A673 (cell line): ENCODE data around the gene RSPRY1. TPM values are rescaled to one million over a fixed set of nuclear protein-coding genes. Genes with fewer than 3 reads are reported as not detected.

Source experiments
- BruUV-seq: library from RNA; stranded (reverse); fragments of 400-500 nt; replicated peaks from 2 replicates; lab custom pipeline; 2021; lab: Mats Ljungman, UMichigan
- CTCF ChIA-PET: fragments of 300-600 bp; sonication (Branson Sonifier 250); formaldehyde crosslinking; loops from one replicate; lab custom pipeline; 2022; ENCODE audit warnings: antibody characterized with exemption; lab: Charles Lee
- POLR2A ChIA-PET: fragments of 300-600 bp; sonication (Branson Sonifier 250); formaldehyde crosslinking; loops from one replicate; lab custom pipeline; 2022; ENCODE audit warnings: antibody characterized with exemption; ENCODE audit not compliant: low non-redundant PET; lab: Charles Lee
- DNase-seq: peaks from one replicate; pipeline ENCODE4 v3.0.0-alpha.2; 2015; ENCODE audit warnings: low spot score
- H3K27ac ChIP-seq: fragments of 200-600 bp; sonication (generic); 2 replicates; pipeline ENCODE4 v1.5.1; 2016; ENCODE audit warnings: mixed run types, low read depth, mild to moderate bottlenecking, mixed read lengths, antibody characterized with exemption, low read length; ENCODE audit not compliant: poor library complexity, severe bottlenecking
- H3K27me3 ChIP-seq: fragments of 200-600 bp; sonication (generic); replicated peaks from 2 replicates; pipeline ENCODE4 v1.6.1; 2017; ENCODE audit warnings: mixed run types, low read depth, mild to moderate bottlenecking, mixed read lengths, antibody characterized with exemption, low read length; ENCODE audit not compliant: insufficient read depth, poor library complexity
- H3K36me3 ChIP-seq: fragments of 200-600 bp; sonication (generic); 2 replicates; pipeline ENCODE4 v1.6.1; 2016; ENCODE audit warnings: mixed run types, mild to moderate bottlenecking, mixed read lengths, antibody characterized with exemption, low read length; ENCODE audit not compliant: insufficient read depth, poor library complexity, severe bottlenecking
- H3K4me1 ChIP-seq: fragments of 200-600 bp; sonication (generic); 2 replicates; pipeline ENCODE4 v1.6.1; 2017; ENCODE audit warnings: mixed run types, mild to moderate bottlenecking, mixed read lengths, antibody characterized with exemption, low read length; ENCODE audit not compliant: insufficient read depth, poor library complexity, severe bottlenecking
- H3K4me3 ChIP-seq: fragments of 200-600 bp; sonication (generic); 2 replicates; pipeline ENCODE4 v1.5.1; 2016; ENCODE audit warnings: low read depth, mixed run types, mild to moderate bottlenecking, mixed read lengths, low read length; ENCODE audit not compliant: poor library complexity, severe bottlenecking
- H3K9me3 ChIP-seq: fragments of 200-600 bp; sonication (generic); 2 replicates; pipeline ENCODE4 v1.6.1; 2016; ENCODE audit warnings: mixed run types, low read depth, mild to moderate bottlenecking, mixed read lengths, antibody characterized with exemption, low read length; ENCODE audit not compliant: poor library complexity, severe bottlenecking
- EZH2 ChIP-seq: fragments of 200-600 bp; sonication (generic); IDR thresholded peaks from 2 replicates; pipeline ENCODE4 v1.6.1; 2017; ENCODE audit warnings: borderline replicate concordance, low read depth, mild to moderate bottlenecking, mixed read lengths, antibody characterized with exemption, low read length; ENCODE audit not compliant: poor library complexity, severe bottlenecking
- intact Hi-C: fragments of 100-400 bp; cut with micrococcal nuclease; formaldehyde crosslinking; loops from one replicate; pipeline ENCODE4 v1.10.0; 2022; ENCODE audit not compliant: unreplicated experiment
- total RNA-seq: library from RNA; stranded (reverse); gene quantifications from 2 replicates; pipeline ENCODE4 v1.2.3, GENCODE V29; 2021
- TF ChIP-seq, protein P1 (sequence below): fragments of 300-800, 200-600 bp; sonication (generic); conservative IDR thresholded peaks from 2 replicates; pipeline ENCODE4 v1.5.1; 2017; ENCODE audit warnings: low read depth, mild to moderate bottlenecking, antibody characterized with exemption, low read length, moderate library complexity, mixed read lengths

Gene RSPRY1
- total RNA-seq, 1 experiment from 2014 or later: 45.6 TPM

DNA sequence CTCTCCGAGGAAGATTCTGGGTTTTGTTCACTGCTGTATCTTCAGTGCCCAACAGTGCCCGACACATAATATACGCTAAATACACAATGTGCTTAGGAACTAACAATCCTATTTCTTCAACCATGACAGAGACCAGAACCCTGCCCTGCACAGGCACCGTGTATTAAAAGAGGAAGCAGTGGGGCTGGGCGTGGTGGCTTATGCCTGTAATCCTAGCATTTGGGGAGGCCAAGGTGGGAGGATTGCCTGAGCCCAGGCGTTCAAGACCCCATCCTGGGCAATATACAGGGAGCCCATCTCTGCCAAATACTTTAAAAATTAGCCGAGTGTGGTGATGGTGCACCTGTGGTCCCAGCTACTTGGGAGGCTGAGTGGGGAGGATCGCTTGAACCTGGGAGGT lies 78.3 kb downstream of the RSPRY1 start:
- peaks cover 9% of the 10 kb centered on the region for H3K4me1 ChIP-seq
- DNase-seq: no peak
- TF ChIP-seq, protein P1, sequence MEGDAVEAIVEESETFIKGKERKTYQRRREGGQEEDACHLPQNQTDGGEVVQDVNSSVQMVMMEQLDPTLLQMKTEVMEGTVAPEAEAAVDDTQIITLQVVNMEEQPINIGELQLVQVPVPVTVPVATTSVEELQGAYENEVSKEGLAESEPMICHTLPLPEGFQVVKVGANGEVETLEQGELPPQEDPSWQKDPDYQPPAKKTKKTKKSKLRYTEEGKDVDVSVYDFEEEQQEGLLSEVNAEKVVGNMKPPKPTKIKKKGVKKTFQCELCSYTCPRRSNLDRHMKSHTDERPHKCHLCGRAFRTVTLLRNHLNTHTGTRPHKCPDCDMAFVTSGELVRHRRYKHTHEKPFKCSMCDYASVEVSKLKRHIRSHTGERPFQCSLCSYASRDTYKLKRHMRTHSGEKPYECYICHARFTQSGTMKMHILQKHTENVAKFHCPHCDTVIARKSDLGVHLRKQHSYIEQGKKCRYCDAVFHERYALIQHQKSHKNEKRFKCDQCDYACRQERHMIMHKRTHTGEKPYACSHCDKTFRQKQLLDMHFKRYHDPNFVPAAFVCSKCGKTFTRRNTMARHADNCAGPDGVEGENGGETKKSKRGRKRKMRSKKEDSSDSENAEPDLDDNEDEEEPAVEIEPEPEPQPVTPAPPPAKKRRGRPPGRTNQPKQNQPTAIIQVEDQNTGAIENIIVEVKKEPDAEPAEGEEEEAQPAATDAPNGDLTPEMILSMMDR: no peak
- TF ChIP-seq EZH2: no peak
- H3K36me3 ChIP-seq: no peaks in the 10 kb centered on the region
- no peaks in the 10 kb centered on the region for H3K27me3 ChIP-seq
- CTCF ChIA-PET: no interaction called here
- BruUV-seq: no TSS peak
- no peaks in the 10 kb centered on the region for H3K9me3 ChIP-seq
- intact Hi-C loops: no loop called here
- no peak overlapping the region for H3K27ac ChIP-seq
- H3K4me3 ChIP-seq: no peak overlapping the region
- POLR2A ChIA-PET: interaction anchor here (0.6 kb wide), 1 partner anchor 10 kb away, joined by 3 read pairs; no protein-coding TSS in a partner anchor

DNA sequence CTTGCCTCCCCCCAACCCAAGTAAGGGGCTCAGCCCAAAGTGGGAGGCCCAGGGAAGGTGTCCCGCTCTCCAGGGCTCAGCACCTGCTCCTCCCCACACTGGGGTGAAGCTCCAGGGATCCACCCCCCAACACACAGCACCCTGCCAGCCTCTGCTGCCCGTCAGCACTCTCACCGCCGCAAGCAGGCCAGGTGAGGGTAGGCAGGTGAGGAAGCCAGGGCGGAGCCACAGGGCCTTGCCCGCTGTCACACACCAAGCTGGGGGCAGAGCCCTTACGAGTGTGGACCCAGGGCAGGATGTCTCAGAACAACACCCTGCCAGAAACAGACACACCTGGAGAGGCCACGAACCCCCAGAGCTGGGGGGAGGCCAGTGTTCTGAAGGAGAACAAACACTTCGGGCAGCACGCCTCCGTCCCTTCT lies 78.8 kb downstream of the RSPRY1 start:
- ChIA-PET CTCF (no interaction called here), POLR2A (no interaction called here)
- no TSS peak for BruUV-seq

DNA sequence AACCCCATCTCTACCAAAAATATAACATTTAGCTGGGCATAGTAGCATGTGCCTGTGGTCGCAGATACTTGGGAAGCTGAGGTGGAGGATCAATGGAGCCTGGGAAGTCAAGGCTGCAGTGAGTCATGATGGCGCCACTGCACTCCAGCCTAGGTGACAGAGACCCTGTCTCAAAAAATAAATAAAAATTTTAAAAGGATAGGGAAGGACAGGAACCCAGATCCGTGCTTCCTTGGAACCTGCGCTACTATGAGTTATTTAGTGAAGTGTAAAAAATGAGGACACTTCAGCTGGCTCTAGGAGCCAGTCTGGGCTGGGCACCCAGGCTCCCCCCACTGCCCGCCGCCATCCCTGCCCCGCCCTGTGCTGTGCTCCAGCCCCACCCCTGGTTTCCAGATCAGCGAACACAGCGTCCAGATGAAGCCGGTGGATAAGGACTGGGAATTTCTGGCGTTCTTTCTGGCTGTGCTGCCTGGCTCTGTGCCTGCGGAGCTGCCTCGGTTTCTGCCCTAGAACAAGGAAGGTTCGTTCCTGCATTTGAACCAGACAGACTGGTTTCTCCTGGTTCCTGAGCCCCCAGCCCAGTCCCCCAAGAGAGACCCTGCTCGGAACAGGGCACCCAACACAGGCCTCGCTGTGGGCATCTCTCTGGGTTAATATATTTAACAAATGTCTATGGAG lies 79.9 kb downstream of the RSPRY1 start:
- CTCF ChIA-PET: no interaction called here
- BruUV-seq: no TSS peak
- Histone ChIP-seq H3K4me1 (no peaks in the 10 kb centered on the region), H3K9me3 (no peaks in the 10 kb centered on the region), H3K36me3 (no peaks in the 10 kb centered on the region), H3K27me3 (no peaks in the 10 kb centered on the region), H3K4me3 (no peak overlapping the region), H3K27ac (no peak overlapping the region)
- POLR2A ChIA-PET: no interaction called here
- TF ChIP-seq, protein P1: no peak
- TF ChIP-seq EZH2: no peak
- DNase-seq: no peak
- intact Hi-C loops: no loop called here

More for the DNA sequence above, 78.8 kb downstream of the RSPRY1 start:
- no peaks in the 10 kb centered on the region for H3K36me3 ChIP-seq
- H3K9me3 ChIP-seq: no peaks in the 10 kb centered on the region
- H3K27me3 ChIP-seq: no peaks in the 10 kb centered on the region
- no peak overlapping the region for H3K4me3 ChIP-seq
- intact Hi-C loops: no loop called here
- H3K27ac ChIP-seq: no peak overlapping the region
- TF ChIP-seq, protein P1: no peak
- TF ChIP-seq EZH2: no peak
- DNase-seq: no peak
- peaks cover 8% of the 10 kb centered on the region for H3K4me1 ChIP-seq
